ENCODE data around the gene ADM2.

GRCh38 chr22:50523806-50524675 is 42.7 kb downstream of the ADM2 start:
- TF ChIP-seq CTCF (IDR thresholded peaks at IDR 0.05; ENCODE audit: insufficient read depth, low read depth, low read length) (no peak), EZH2 (IDR thresholded peaks at IDR 0.05; ENCODE audit: insufficient read depth, low read length) (no peak)
